Measurements from ENCODE around the gene FAM78B.

Gene FAM78B

DNA sequence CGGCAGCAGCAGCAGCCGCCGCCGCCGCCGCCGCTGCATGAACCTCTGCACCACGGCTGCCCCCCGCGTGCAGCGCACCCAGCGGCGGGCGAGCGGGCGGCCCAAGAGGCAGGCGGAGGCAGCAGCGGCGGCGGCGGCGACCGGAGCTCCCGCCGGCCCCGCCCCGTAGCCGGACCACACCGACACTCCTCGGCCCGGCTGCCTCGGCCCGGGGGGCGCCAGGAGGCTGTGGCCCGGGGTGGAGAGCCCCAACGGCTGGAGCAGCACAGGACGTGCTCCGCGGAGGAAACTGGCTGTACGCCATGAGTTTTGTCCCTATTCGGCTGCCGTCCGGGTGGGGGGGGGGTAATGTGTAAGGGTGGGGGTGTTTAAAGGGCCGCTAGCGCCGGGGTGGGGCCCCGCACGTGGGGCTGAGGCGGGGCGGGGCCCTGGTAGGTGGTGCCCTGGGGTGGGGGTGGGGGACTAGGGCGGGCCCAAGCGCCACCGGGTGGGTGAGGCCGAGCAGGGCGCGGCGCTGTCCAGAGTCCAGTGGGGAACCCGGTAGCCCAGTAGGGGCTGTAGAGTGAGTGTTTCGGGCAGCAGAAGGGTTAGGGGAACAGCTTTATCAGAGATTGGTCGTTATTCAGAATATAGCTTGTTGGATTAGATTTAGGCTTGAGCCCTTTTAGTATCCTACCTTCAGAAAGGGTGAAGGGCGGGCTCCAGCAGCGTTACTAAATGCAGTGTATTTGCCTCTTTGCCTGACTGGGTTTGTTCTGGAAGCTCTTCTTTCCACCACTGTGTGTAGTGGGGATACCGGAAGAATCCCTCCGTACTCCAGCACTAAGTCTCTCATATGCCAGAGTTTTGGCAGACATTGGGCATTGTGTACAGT is at the start of gene FAM78B:
TSS of gene FAM78B (minus strand) at position 304 of the 874 bp plus-strand sequence. CDS start 753 bp downstream, outside the sequence.
- H3K9me3 ChIP-seq (ENCODE audit: control insufficient read depth, insufficient read depth, low read length), result no peaks in the 10 kb centered on the region
- H3K36me3 ChIP-seq (ENCODE audit: insufficient read depth, low read length), result no peaks in the 10 kb centered on the region
- H3K9ac ChIP-seq (ENCODE audit: low read depth, low read length), result peak within 1 kb of the TSS; percentile 58; the same call in 1 of the 2 replicates
- peaks cover 16% of the 10 kb centered on the region; the same call in 1 of the 2 replicates for H3K4me1 ChIP-seq (ENCODE audit: insufficient read depth, low read length)

- H3K9ac ChIP-seq (ENCODE audit: low read depth, low read length), result no peak overlapping the region
- no peaks in the 10 kb centered on the region for H3K4me1 ChIP-seq (ENCODE audit: insufficient read depth, low read length)
- no peaks in the 10 kb centered on the region for H3K9me3 ChIP-seq (ENCODE audit: control insufficient read depth, insufficient read depth, low read length)
- H3K36me3 ChIP-seq (ENCODE audit: insufficient read depth, low read length), result no peaks in the 10 kb centered on the region
Measured at GRCh38 chr1:166202546-166202945, 35.7 kb upstream of the FAM78B start.

DNA sequence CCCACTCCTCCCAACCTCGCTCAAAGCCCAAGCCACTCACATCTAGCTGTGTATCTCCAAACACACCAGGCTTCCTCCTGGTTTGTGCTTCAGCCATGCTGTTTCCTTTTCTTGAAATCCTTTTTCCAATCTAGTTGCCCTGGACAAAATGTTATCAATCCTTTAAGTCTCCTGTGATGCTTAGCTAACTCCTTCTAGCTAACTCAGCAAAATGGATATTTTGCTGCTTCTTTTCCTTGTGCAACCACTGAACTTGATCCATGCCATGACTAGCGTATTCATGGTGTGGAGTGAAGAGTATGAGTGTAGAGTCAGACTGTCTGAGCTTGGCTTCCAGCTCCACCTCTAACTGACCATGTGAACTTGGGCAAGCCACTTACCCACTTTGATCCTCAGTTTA is 33.9 kb upstream of the FAM78B start:
- Histone ChIP-seq H3K4me1 (ENCODE audit: insufficient read depth, low read length) (no peaks in the 10 kb centered on the region), H3K9me3 (ENCODE audit: control insufficient read depth, insufficient read depth, low read length) (no peaks in the 10 kb centered on the region), H3K36me3 (ENCODE audit: insufficient read depth, low read length) (no peaks in the 10 kb centered on the region), H3K9ac (ENCODE audit: low read depth, low read length) (no peak overlapping the region)

GRCh38 chr1:166197597-166197996 is 30.8 kb upstream of the FAM78B start:
- no peaks in the 10 kb centered on the region for H3K4me1 ChIP-seq (ENCODE audit: insufficient read depth, low read length)
- H3K9ac ChIP-seq (ENCODE audit: low read depth, low read length), result no peak overlapping the region
- no peaks in the 10 kb centered on the region for H3K36me3 ChIP-seq (ENCODE audit: insufficient read depth, low read length)
- H3K9me3 ChIP-seq (ENCODE audit: control insufficient read depth, insufficient read depth, low read length), result no peaks in the 10 kb centered on the region

GRCh38 chr1:166197141-166197540 is 30.3 kb upstream of the FAM78B start:
- H3K9ac ChIP-seq (ENCODE audit: low read depth, low read length), result no peak overlapping the region
- no peaks in the 10 kb centered on the region for H3K4me1 ChIP-seq (ENCODE audit: insufficient read depth, low read length)
- no peaks in the 10 kb centered on the region for H3K9me3 ChIP-seq (ENCODE audit: control insufficient read depth, insufficient read depth, low read length)
- no peaks in the 10 kb centered on the region for H3K36me3 ChIP-seq (ENCODE audit: insufficient read depth, low read length)

- Histone ChIP-seq H3K9me3 (ENCODE audit: control insufficient read depth, insufficient read depth, low read length) (no peaks in the 10 kb centered on the region), H3K36me3 (ENCODE audit: insufficient read depth, low read length) (no peaks in the 10 kb centered on the region), H3K4me1 (ENCODE audit: insufficient read depth, low read length) (no peaks in the 10 kb centered on the region), H3K9ac (ENCODE audit: low read depth, low read length) (no peak overlapping the region)
Measured at GRCh38 chr1:166193057-166193698, 26.4 kb upstream of the FAM78B start.

- Histone ChIP-seq H3K4me1 (ENCODE audit: insufficient read depth, low read length) (no peaks in the 10 kb centered on the region), H3K9ac (ENCODE audit: low read depth, low read length) (no peak overlapping the region), H3K36me3 (ENCODE audit: insufficient read depth, low read length) (no peaks in the 10 kb centered on the region), H3K9me3 (ENCODE audit: control insufficient read depth, insufficient read depth, low read length) (no peaks in the 10 kb centered on the region)
Measured at GRCh38 chr1:166190400-166190799, 23.6 kb upstream of the FAM78B start.

GRCh38 chr1:166189126-166189525 is 22.3 kb upstream of the FAM78B start:
- no peaks in the 10 kb centered on the region for H3K9me3 ChIP-seq (ENCODE audit: control insufficient read depth, insufficient read depth, low read length)
- H3K36me3 ChIP-seq (ENCODE audit: insufficient read depth, low read length), result no peaks in the 10 kb centered on the region
- H3K4me1 ChIP-seq (ENCODE audit: insufficient read depth, low read length), result peaks cover 10% of the 10 kb centered on the region; the same call in 1 of the 2 replicates

GRCh38 chr1:166185526-166185925 is 18.7 kb upstream of the FAM78B start:
- peaks cover 15% of the 10 kb centered on the region; the same call in 1 of the 2 replicates for H3K4me1 ChIP-seq (ENCODE audit: insufficient read depth, low read length)
- H3K36me3 ChIP-seq (ENCODE audit: insufficient read depth, low read length), result no peaks in the 10 kb centered on the region
- no peak overlapping the region for H3K9ac ChIP-seq (ENCODE audit: low read depth, low read length)
- H3K9me3 ChIP-seq (ENCODE audit: control insufficient read depth, insufficient read depth, low read length), result no peaks in the 10 kb centered on the region

More at GRCh38 chr1:166189126-166189525, 22.3 kb upstream of the FAM78B start:
- no peak overlapping the region for H3K9ac ChIP-seq (ENCODE audit: low read depth, low read length)

GRCh38 chr1:166184897-166185296 is 18.1 kb upstream of the FAM78B start:
- Histone ChIP-seq H3K36me3 (ENCODE audit: insufficient read depth, low read length) (no peaks in the 10 kb centered on the region), H3K4me1 (ENCODE audit: insufficient read depth, low read length) (peaks cover 15% of the 10 kb centered on the region; the same call in 1 of the 2 replicates), H3K9ac (ENCODE audit: low read depth, low read length) (no peak overlapping the region)

GRCh38 chr1:166184012-166184411 is 17.2 kb upstream of the FAM78B start:
- no peaks in the 10 kb centered on the region for H3K9me3 ChIP-seq (ENCODE audit: control insufficient read depth, insufficient read depth, low read length)
- H3K36me3 ChIP-seq (ENCODE audit: insufficient read depth, low read length), result no peaks in the 10 kb centered on the region

More at GRCh38 chr1:166184897-166185296, 18.1 kb upstream of the FAM78B start:
- no peaks in the 10 kb centered on the region for H3K9me3 ChIP-seq (ENCODE audit: control insufficient read depth, insufficient read depth, low read length)

DNA sequence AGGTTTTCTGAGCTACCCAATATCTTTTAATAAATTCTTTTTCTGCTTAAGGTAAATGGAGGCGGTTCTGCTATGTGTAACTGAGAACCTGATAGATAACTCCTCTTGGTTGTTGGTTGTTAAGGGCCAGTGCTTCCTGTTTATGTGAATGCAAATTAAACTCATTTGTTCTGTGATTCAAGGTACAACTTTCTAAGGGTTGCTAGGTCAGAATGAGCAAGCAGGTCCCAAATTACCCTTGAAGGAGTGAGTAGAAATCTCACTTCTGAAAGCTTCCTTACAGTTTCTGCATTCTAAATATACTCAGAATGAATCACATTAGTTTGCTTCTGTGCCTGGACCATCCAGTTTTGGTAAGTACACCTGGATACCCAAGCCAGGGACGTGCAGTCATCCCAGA is 15.5 kb upstream of the FAM78B start:
- H3K4me1 ChIP-seq (ENCODE audit: insufficient read depth, low read length), result peaks cover 15% of the 10 kb centered on the region; the same call in 1 of the 2 replicates
- no peaks in the 10 kb centered on the region for H3K9me3 ChIP-seq (ENCODE audit: control insufficient read depth, insufficient read depth, low read length)
- H3K36me3 ChIP-seq (ENCODE audit: insufficient read depth, low read length), result no peaks in the 10 kb centered on the region
- H3K9ac ChIP-seq (ENCODE audit: low read depth, low read length), result no peak overlapping the region

More at GRCh38 chr1:166184012-166184411, 17.2 kb upstream of the FAM78B start:
- H3K9ac ChIP-seq (ENCODE audit: low read depth, low read length), result no peak overlapping the region
- peaks cover 15% of the 10 kb centered on the region; the same call in 1 of the 2 replicates for H3K4me1 ChIP-seq (ENCODE audit: insufficient read depth, low read length)

DNA sequence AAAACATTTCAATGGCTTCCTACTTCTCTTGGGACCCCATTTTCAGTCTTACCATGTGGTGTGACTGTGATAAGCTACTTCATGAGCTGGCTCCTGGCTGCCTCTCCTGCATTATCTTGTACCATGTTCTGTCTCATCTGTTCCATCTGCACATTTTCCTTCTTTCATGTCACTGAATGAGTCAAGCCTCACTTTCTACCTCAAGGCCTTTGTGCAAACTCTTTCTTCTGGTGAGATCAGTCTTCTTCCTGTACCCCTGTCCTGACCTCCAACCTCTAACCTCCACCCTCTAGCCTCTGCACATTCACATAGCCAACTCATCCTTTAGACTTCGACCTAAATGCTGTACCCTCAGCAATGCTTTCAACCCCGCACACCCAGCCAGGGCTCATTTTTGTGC is 9.6 kb upstream of the FAM78B start:
- no peak overlapping the region for H3K9ac ChIP-seq (ENCODE audit: low read depth, low read length)
- H3K36me3 ChIP-seq (ENCODE audit: insufficient read depth, low read length), result no peaks in the 10 kb centered on the region
- no peaks in the 10 kb centered on the region for H3K9me3 ChIP-seq (ENCODE audit: control insufficient read depth, insufficient read depth, low read length)
- no peaks in the 10 kb centered on the region for H3K4me1 ChIP-seq (ENCODE audit: insufficient read depth, low read length)

GRCh38 chr1:166175032-166175431 is 8.2 kb upstream of the FAM78B start:
- Histone ChIP-seq H3K4me1 (ENCODE audit: insufficient read depth, low read length) (peaks cover 9% of the 10 kb centered on the region; the same call in 1 of the 2 replicates), H3K9me3 (ENCODE audit: control insufficient read depth, insufficient read depth, low read length) (no peaks in the 10 kb centered on the region), H3K9ac (ENCODE audit: low read depth, low read length) (no peak overlapping the region), H3K36me3 (ENCODE audit: insufficient read depth, low read length) (no peaks in the 10 kb centered on the region)
